Measurements from ENCODE around the gene MUC6. TPM values are rescaled to one million over a fixed set of nuclear protein-coding genes. Genes with fewer than 3 reads are reported as not detected.

MUC6 gene
- total RNA-seq, 1 donor from 2014 or later: not detected

GRCh38 chr11:1034001-1034400 is 2.5 kb downstream of the MUC6 start:
- DNase-seq: no peak

DNA sequence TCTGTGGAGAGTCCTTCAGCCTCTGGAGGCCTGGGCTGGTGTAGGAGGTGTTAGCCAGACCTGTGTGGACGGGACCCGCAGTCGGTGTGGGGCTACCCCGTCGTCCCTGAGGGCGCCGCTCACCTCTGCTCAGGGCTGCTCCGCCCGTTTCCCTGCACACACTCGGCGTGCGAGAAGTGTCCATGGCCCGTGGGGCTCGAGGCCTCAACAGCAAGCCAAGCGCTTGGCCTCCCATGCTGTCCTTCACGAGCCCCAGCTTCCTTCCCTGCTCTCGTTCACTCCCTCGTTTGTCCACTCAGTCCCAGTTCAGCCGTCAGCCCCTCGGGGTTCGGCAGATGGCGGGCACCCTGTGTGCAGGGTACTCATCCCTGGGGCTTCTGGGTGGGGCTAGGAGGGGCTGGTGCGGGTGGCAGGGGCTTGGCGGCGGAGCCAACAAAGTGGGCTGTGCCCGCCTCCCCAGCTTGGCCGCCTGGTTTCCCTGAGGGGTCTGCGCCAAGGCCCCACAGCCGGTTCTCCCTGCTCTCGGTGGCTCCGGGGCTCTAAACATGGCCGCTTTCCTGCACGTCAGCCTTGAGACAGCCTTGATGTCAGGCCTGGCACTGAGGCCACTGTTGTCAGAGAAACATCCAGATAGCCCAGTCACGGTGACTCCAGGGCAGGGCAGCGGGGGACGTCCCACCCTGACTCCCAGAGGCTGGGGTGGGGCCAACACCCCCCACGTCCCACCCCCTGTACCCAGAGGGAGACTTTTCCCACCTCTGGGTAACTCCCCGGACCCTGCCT is 3.3 kb downstream of the MUC6 start:
- intact Hi-C loops (cut with DNase I): no loop called here
- TF ChIP-seq CTCF (IDR thresholded peaks at IDR 0.05): no peak
- ATAC-seq (no peak), DNase-seq (no peak)
- H3K4me3 ChIP-seq: no peak overlapping the region
- no peaks in the 10 kb centered on the region for H3K4me1 ChIP-seq
- no peaks in the 10 kb centered on the region for H3K27me3 ChIP-seq
- no peaks in the 10 kb centered on the region for H3K36me3 ChIP-seq
- H3K27ac ChIP-seq: no peak overlapping the region
- no peaks in the 10 kb centered on the region for H3K9me3 ChIP-seq

More at GRCh38 chr11:1034001-1034400, 2.5 kb downstream of the MUC6 start:
- Histone ChIP-seq H3K4me1 (no peaks in the 10 kb centered on the region), H3K4me3 (no peak overlapping the region), H3K27me3 (no peaks in the 10 kb centered on the region), H3K9me3 (no peaks in the 10 kb centered on the region), H3K36me3 (no peaks in the 10 kb centered on the region), H3K27ac (no peak overlapping the region)
- ATAC-seq: no peak
- intact Hi-C loops (cut with DNase I): no loop called here
- TF ChIP-seq CTCF (IDR thresholded peaks at IDR 0.05): no peak

DNA sequence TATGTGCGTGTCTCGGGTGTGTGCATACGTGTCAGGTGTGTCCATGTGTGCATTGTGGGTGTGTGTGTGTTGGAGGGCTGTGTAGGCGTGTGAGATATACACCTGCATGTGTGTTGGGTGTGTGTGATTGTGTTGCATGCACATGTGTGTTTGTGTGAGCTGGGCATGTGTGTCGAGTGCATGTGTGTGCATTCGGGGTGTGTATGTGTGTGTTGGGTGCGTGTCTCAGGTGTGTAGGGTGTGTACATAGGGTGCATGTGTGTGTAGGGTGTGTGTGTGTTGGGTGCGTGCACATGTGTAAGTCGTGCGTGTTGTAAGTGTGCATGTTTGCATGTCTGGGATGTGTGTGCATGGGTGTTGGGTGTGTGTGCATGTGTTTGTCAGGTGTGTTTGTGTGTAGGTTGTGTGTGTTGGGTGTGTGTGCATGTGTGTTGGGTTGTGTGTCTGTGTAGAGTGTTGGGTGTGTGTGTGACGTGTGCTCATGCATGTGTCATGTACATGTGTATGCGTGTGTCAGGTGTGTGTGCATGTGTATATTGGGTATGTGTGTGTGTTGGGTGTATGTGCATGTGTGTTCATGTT is 4.1 kb downstream of the MUC6 start:
- no peaks in the 10 kb centered on the region for H3K9me3 ChIP-seq
- no peaks in the 10 kb centered on the region for H3K4me1 ChIP-seq
- intact Hi-C loops (cut with DNase I): no loop called here
- H3K27me3 ChIP-seq: no peaks in the 10 kb centered on the region
- H3K27ac ChIP-seq: no peak overlapping the region
- no peak for ATAC-seq
- DNase-seq: no peak
- H3K4me3 ChIP-seq: no peak overlapping the region
- no peaks in the 10 kb centered on the region for H3K36me3 ChIP-seq
- TF ChIP-seq CTCF (IDR thresholded peaks at IDR 0.05): no peak

- Histone ChIP-seq H3K4me3 (no peak overlapping the region), H3K4me1 (no peaks in the 10 kb centered on the region), H3K36me3 (no peaks in the 10 kb centered on the region), H3K27me3 (no peaks in the 10 kb centered on the region), H3K9me3 (no peaks in the 10 kb centered on the region), H3K27ac (no peak overlapping the region)
- intact Hi-C loops (cut with DNase I): no loop called here
- ATAC-seq (no peak), DNase-seq (no peak)
- no peak for TF ChIP-seq CTCF (IDR thresholded peaks at IDR 0.05)
Measured at GRCh38 chr11:1031121-1031899, 5.2 kb downstream of the MUC6 start.

DNA sequence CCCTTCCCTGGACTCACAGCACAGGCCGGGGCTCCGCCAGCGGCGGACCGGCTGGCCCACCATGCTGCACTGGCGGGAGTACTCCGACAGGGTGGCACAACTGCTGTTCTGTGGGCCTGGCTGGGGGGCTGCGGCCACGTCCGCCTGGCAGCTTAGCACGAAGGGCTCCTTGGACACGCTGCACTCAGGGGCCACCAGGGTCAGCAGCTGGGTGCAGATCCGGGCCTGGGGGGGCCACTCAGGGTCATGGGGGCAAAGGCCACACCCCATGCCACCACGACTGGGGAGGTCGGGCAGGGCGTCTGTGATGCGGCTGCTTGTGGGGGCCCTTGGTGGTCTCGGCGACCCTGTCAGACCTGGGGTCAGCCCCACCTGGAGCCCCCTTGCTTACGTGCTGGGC is 6.0 kb downstream of the MUC6 start:
- H3K27me3 ChIP-seq: no peaks in the 10 kb centered on the region
- no peak for TF ChIP-seq CTCF (IDR thresholded peaks at IDR 0.05)
- H3K9me3 ChIP-seq: no peaks in the 10 kb centered on the region
- H3K27ac ChIP-seq: no peak overlapping the region
- no peaks in the 10 kb centered on the region for H3K36me3 ChIP-seq
- no peak for DNase-seq
- intact Hi-C loops (cut with DNase I): no loop called here
- no peak for ATAC-seq
- H3K4me3 ChIP-seq: no peak overlapping the region
- no peaks in the 10 kb centered on the region for H3K4me1 ChIP-seq
